ENCODE measurements around the gene PTPRK. TPM values are rescaled to one million over a fixed set of nuclear protein-coding genes. Genes with fewer than 3 reads are reported as not detected.

The PTPRK gene
- total RNA-seq, 4 donors from 2014 or later = 7.3 to 22.9 (median 13.0) TPM

GRCh38 chr6:128319946-128320345 is 200.5 kb downstream of the PTPRK start:
- TF ChIP-seq CTCF (IDR thresholded peaks at IDR 0.05 in 4 of 5, conservative IDR thresholded peaks at IDR 0.05 in 1 of 5) (no peak), POLR2A (IDR thresholded peaks at IDR 0.05) (no peak)
- ATAC-seq (no peak), DNase-seq (no peak)
- intact Hi-C loops (cut with DNase I; ENCODE audit: low total_unique reads) (no loop called here), in situ Hi-C loops (cut with MboI; ENCODE audit: low sequenced_read_pairs in 4 of 4) (no loop called here)
- Histone ChIP-seq H3K27ac (no peak overlapping the region), H3K4me1 (no peaks in the 10 kb centered on the region), H3K36me3 (no peaks in the 10 kb centered on the region), H3K9me3 (no peaks in the 10 kb centered on the region), H3K4me3 (no peak overlapping the region), H3K27me3 (no peaks in the 10 kb centered on the region)

- Histone ChIP-seq H3K4me3 (no peak overlapping the region), H3K36me3 (no peaks in the 10 kb centered on the region), H3K9me3 (no peaks in the 10 kb centered on the region), H3K4me1 (no peaks in the 10 kb centered on the region), H3K27me3 (no peaks in the 10 kb centered on the region), H3K27ac (no peak overlapping the region)
- DNase-seq (no peak), ATAC-seq (no peak)
- intact Hi-C loops (cut with DNase I; ENCODE audit: low total_unique reads) (no loop called here), in situ Hi-C loops (cut with MboI; ENCODE audit: low sequenced_read_pairs in 4 of 4) (no loop called here)
- TF ChIP-seq POLR2A (IDR thresholded peaks at IDR 0.05) = no peak
- TF ChIP-seq CTCF (IDR thresholded peaks at IDR 0.05 in 4 of 5, conservative IDR thresholded peaks at IDR 0.05 in 1 of 5) = no peak
These were observed 201.2 kb downstream of the PTPRK start for GRCh38 chr6:128319157-128319556.

- no peak overlapping the region for H3K27ac ChIP-seq
- DNase-seq = no peak
- H3K36me3 ChIP-seq = no peaks in the 10 kb centered on the region
- ATAC-seq = no peak
- no peaks in the 10 kb centered on the region for H3K27me3 ChIP-seq
- in situ Hi-C loops (cut with MboI; ENCODE audit: low sequenced_read_pairs in 4 of 4) (no loop called here), intact Hi-C loops (cut with DNase I; ENCODE audit: low total_unique reads) (no loop called here)
- no peak overlapping the region for H3K4me3 ChIP-seq
- TF ChIP-seq POLR2A (IDR thresholded peaks at IDR 0.05) = no peak
- no peak for TF ChIP-seq CTCF (IDR thresholded peaks at IDR 0.05 in 4 of 5, conservative IDR thresholded peaks at IDR 0.05 in 1 of 5)
- H3K9me3 ChIP-seq = no peaks in the 10 kb centered on the region
- H3K4me1 ChIP-seq = no peaks in the 10 kb centered on the region
These were observed 204.0 kb downstream of the PTPRK start for GRCh38 chr6:128316258-128316929.

- TF ChIP-seq CTCF (IDR thresholded peaks at IDR 0.05 in 4 of 5, conservative IDR thresholded peaks at IDR 0.05 in 1 of 5) = no peak
- TF ChIP-seq POLR2A (IDR thresholded peaks at IDR 0.05) = no peak
- Histone ChIP-seq H3K4me1 (peaks cover 10 to 11% of the 10 kb centered on the region in 2 donors), H3K36me3 (no peaks in the 10 kb centered on the region), H3K27ac (no peak overlapping the region), H3K4me3 (no peak overlapping the region), H3K27me3 (no peaks in the 10 kb centered on the region), H3K9me3 (no peaks in the 10 kb centered on the region)
- in situ Hi-C loops (cut with MboI; ENCODE audit: low sequenced_read_pairs in 4 of 4) = no loop called here
- intact Hi-C loops (cut with DNase I; ENCODE audit: low total_unique reads) = no loop called here
- no peak for DNase-seq
- no peak for ATAC-seq
These were observed 206.2 kb downstream of the PTPRK start for GRCh38 chr6:128314190-128314589.
